Heart right ventricle (tissue), 16 donors: Measurements from ENCODE around the gene LSP1. TPM values are rescaled to one million over a fixed set of nuclear protein-coding genes. Genes with fewer than 3 reads are reported as not detected.

Source experiments
- ATAC-seq, 8 donors: fragments of 200-7000 bp; cut with Tn5 transposase; one replicate each; pipeline ENCODE4 v1.9.1; 2020; ENCODE audit warnings: mild to moderate bottlenecking in 8 of 8, moderate library complexity in 8 of 8, moderate number of reproducible peaks in 1 of 8
- DNase-seq, 2 donors: peaks; one replicate each; pipeline ENCODE4 v3.0.0-alpha.2; 2020
- H3K27ac ChIP-seq, 10 donors: fragments of 200-600 bp; sonication (generic) in 2 of 10; one replicate each; pipeline versions ENCODE4 v1.5.0 to v1.8.0; 2020 to 2022; ENCODE audit warnings: mild to moderate bottlenecking in 3 of 10
- H3K27me3 ChIP-seq, 7 donors: fragments of 200-600 bp; one replicate each; pipeline ENCODE4 v1.8.0; 2021 to 2022; ENCODE audit warnings: mild to moderate bottlenecking in 2 of 7
- H3K36me3 ChIP-seq, 9 donors: fragments of 200-600 bp; sonication (generic) in 1 of 9; one replicate each; pipeline versions ENCODE4 v1.5.0 to v1.8.0; 2020 to 2022; ENCODE audit warnings: mild to moderate bottlenecking in 2 of 9
- H3K4me1 ChIP-seq, 9 donors: fragments of 200-600 bp; sonication (generic) in 1 of 9; one replicate each; pipeline versions ENCODE4 v1.5.0 to v1.8.0; 2020 to 2022; ENCODE audit warnings: mild to moderate bottlenecking in 4 of 9
- H3K4me3 ChIP-seq, 10 donors: fragments of 200-600 bp; sonication (generic) in 2 of 10; one replicate each; pipeline versions ENCODE4 v1.5.0 to v1.8.0; 2020 to 2022; ENCODE audit warnings: mild to moderate bottlenecking in 7 of 10, moderate library complexity in 2 of 10
- H3K9me3 ChIP-seq, 11 donors: fragments of 200-600 bp in 10 of 11; sonication (generic) in 2 of 11; one replicate each; pipeline versions ENCODE4 v1.5.0 to v1.8.0; 2013 to 2022; ENCODE audit warnings: mild to moderate bottlenecking in 2 of 11, control low read depth in 1 of 11, moderate library complexity in 1 of 11
- WGBS, 2 donors: extraction: QIAGEN DNeasy Blood & Tissue Kit; methylation state at CpG; one replicate each; pipeline ENCODE4 v1.1.7; 2013; ENCODE audit warnings: inconsistent platforms in 1 of 2; 5-methylcytosine and 5-hydroxymethylcytosine counted together
- intact Hi-C, 10 donors: fragments of 100-400 bp; cut with DNase I; formaldehyde crosslinking; loops; one replicate each; pipeline versions ENCODE4 v1.11.1 to v1.14.2; 2022
- polyA plus RNA-seq, 2 donors: library from polyadenylated mRNA; stranded (reverse); fragments of 200-250 nt; gene quantifications; one replicate each; pipeline ENCODE4 v1.2.3, GENCODE V29; 2013
- total RNA-seq, 10 donors: library from RNA; stranded (reverse); fragmentation: NEBNext Ultra II Directional in 3 of 10; extraction: Animal tissue kit (Norgen Biotek cat#: 25700) in 3 of 10; gene quantifications; one replicate each; pipeline versions ENCODE4 v1.2.1 to v1.2.4, GENCODE V29; 2021 to 2023
- TF ChIP-seq, protein P1 (sequence below), 9 donors: fragments of 200-600 bp; sonication (generic) in 2 of 9; IDR thresholded peaks; one replicate each; pipeline versions ENCODE4 v1.5.0 to v1.8.0; 2021 to 2022; ENCODE audit warnings: antibody characterized with exemption in 9 of 9, mild to moderate bottlenecking in 5 of 9, moderate library complexity in 1 of 9
- donor health status: Arrhythmogenic right ventricular cardiomyopathy.
- donor health status: ischemic (EF 13 %, LVEDD 7.1; RV severe dilation, severe dysfunction).
- donor health status: healthy with polysubstance abuse.
- donor health status: DM: no; HTN: yes; CAD: no.
- donor health status: DM: no; HTN: no; CAD: no.
- donor health status: ischemic (EF 25% LVEDD 6.9; RV normal size, moderate dysfunction).
- donor health status: ischemic (EF 25% LVEDD 5.7; RV mildly dilated, moderate dysfunction).
- donor health status: healthy.
- donor health status: DM: yes; HTN: yes; CAD: no.
- donor health status: Ischemic cardiomyopathy.
- donor health status: ischemic (EF 35%, LVEDD 5.7; RV mildly dilated, moderate dysfunction).
- donor health status: nonischemic (EF 11% LVEDD 7.7; RV severe dilation, severe dysfunction).
- donor health status: DM: yes; HTN: yes; CAD: no.
- donor health status: PGD.
- donor health status: ischemic (EF 29% LVEDD 5.4; RV normal size, mild dysfunction).
- donor health status: nonischemic (EF 23%, LVEDD 6.1; RV moderate dilation, normal function).

The LSP1 gene
- total and polyA plus RNA-seq, 12 donors, result 16.0 to 57.2 (median 21.4) TPM

DNA sequence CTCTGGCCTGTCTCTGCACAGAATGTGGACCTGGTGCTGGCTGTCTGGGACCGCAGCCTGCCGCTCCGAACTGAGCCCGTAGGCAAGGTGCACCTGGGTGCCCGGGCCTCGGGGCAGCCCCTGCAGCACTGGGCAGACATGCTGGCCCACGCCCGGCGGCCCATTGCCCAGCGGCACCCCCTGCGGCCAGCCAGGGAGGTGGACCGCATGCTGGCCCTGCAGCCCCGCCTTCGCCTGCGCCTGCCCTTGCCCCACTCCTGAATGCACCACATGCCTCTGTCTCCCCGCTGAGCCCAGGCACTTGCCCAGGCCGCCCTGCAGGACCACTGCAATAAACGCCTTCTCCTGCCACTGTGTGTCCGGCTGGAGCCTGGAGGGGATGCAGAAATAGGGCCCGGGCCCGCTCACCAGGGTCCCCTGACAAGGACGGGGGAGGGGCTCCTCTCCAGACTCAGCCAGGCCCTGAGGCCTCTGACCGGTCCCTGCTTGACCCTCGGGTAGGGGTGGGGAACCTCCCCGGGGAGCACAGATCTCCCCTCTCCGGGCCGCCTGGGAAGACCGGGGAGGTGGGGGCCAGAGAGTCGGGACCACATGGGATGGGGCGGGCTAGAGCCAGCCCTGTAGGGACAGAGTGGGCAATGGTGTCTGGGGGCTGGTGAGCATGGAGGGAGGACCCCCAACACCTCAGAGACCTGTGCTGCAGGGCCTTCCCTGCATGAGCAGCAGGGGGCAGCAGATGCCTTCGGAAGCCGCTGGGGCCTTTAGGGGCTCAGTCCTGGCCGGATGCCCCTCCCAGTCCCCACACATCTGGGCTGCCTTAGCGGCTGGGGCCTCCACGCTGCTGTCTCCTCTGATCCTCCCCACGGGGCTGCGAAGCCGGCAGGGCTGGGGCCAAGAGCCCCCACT is 15.5 kb upstream of the LSP1 start:
- ATAC-seq (peak; percentile 29 to 71 (median 58)), DNase-seq (peak; percentile 71 to 78)
- Histone ChIP-seq H3K27me3 (no peaks in the 10 kb centered on the region), H3K27ac (peak overlapping the region in 2 of 10 donors; percentile 34 to 60), H3K36me3 (no peaks in the 10 kb centered on the region), H3K4me3 (no peak overlapping the region), H3K4me1 (peaks cover 6 to 41% (median 25%) of the 10 kb centered on the region in 9 donors), H3K9me3 (no peaks in the 10 kb centered on the region)
- intact Hi-C loops, result loop anchor here in 9 of 10 donors (1.0 to 5.0 kb wide), 8 partner anchors 43 to 317 kb away; no protein-coding TSS in a partner anchor
- TF ChIP-seq, protein P1, sequence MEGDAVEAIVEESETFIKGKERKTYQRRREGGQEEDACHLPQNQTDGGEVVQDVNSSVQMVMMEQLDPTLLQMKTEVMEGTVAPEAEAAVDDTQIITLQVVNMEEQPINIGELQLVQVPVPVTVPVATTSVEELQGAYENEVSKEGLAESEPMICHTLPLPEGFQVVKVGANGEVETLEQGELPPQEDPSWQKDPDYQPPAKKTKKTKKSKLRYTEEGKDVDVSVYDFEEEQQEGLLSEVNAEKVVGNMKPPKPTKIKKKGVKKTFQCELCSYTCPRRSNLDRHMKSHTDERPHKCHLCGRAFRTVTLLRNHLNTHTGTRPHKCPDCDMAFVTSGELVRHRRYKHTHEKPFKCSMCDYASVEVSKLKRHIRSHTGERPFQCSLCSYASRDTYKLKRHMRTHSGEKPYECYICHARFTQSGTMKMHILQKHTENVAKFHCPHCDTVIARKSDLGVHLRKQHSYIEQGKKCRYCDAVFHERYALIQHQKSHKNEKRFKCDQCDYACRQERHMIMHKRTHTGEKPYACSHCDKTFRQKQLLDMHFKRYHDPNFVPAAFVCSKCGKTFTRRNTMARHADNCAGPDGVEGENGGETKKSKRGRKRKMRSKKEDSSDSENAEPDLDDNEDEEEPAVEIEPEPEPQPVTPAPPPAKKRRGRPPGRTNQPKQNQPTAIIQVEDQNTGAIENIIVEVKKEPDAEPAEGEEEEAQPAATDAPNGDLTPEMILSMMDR (IDR thresholded peaks at IDR 0.05), result peak; percentile 89 to 97 (median 92)
- WGBS, 2 donors, result 48 to 55% methylated on average over 38 of the region's 38 CpGs

DNA sequence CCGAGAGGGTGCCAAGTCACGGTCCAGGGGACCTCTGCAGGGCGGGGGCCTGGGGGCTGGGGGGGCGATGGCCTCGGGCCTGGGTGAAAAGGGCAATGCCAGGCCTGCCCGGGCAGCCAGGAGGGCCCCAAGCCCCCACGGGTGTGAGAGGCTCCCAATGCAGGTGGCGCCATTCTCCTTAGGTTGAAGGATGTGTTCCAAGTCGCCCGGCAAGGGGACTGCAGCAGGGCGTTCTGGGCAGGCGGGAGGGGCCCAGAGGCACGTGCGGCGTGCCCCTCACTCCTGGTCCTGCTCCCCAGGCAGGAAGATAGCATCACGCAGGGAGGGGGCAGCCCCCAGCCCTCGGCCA is 14.8 kb upstream of the LSP1 start:
- H3K27ac ChIP-seq, result peak overlapping the region in 3 of 10 donors; percentile 15 to 60 (median 34)
- intact Hi-C loops, result loop anchor here in 4 of 10 donors (2.0 to 5.0 kb wide), 4 partner anchors 43 to 314 kb away; no protein-coding TSS in a partner anchor
- ATAC-seq, result peak in 3 of 8 donors; percentile 0 to 5 (median 2)

GRCh38 chr11:1838426-1839144 is 14.3 kb upstream of the LSP1 start, which contains the start of gene TNNI2:
TNNI2 (plus strand) TSS chr11:1838981; CDS start chr11:1839697, 716 bp downstream.
- 90 to 91% methylated on average over 30 to 32 of the region's 32 CpGs for WGBS, 2 donors
- peak within 1 kb of the TSS in 6 of 10 donors; percentile 15 to 93 (median 39) for H3K27ac ChIP-seq
- no peaks in the 10 kb centered on the region for H3K9me3 ChIP-seq
- TF ChIP-seq, protein P1 (IDR thresholded peaks at IDR 0.05), result no peak
- H3K4me1 ChIP-seq, result peaks cover 6 to 45% (median 22%) of the 10 kb centered on the region in 9 donors
- H3K27me3 ChIP-seq, result no peaks in the 10 kb centered on the region
- H3K4me3 ChIP-seq, result no peak within 1 kb of the TSS
- DNase-seq, result peak in 1 of 2 donors; percentile 22
- intact Hi-C loops, result loop anchor here in 4 of 10 donors (2.0 to 5.0 kb wide), 4 partner anchors 42 to 314 kb away; no protein-coding TSS in a partner anchor
- ATAC-seq, result no peak
- H3K36me3 ChIP-seq, result no peaks in the 10 kb centered on the region

More for the DNA sequence above, 14.8 kb upstream of the LSP1 start:
- no peaks in the 10 kb centered on the region for H3K36me3 ChIP-seq
- DNase-seq, result no peak
- H3K4me3 ChIP-seq, result no peak overlapping the region
- TF ChIP-seq, protein P1 (IDR thresholded peaks at IDR 0.05), result peak in 2 of 9 donors; percentile 5 to 16
- WGBS, 2 donors, result 62 to 66% methylated on average over 17 of the region's 17 CpGs
- H3K27me3 ChIP-seq, result no peaks in the 10 kb centered on the region
- H3K9me3 ChIP-seq, result no peaks in the 10 kb centered on the region
- peaks cover 6 to 42% (median 22%) of the 10 kb centered on the region in 9 donors for H3K4me1 ChIP-seq
